Measurements from ENCODE around the gene CREB3.

- TF ChIP-seq, protein P1, sequence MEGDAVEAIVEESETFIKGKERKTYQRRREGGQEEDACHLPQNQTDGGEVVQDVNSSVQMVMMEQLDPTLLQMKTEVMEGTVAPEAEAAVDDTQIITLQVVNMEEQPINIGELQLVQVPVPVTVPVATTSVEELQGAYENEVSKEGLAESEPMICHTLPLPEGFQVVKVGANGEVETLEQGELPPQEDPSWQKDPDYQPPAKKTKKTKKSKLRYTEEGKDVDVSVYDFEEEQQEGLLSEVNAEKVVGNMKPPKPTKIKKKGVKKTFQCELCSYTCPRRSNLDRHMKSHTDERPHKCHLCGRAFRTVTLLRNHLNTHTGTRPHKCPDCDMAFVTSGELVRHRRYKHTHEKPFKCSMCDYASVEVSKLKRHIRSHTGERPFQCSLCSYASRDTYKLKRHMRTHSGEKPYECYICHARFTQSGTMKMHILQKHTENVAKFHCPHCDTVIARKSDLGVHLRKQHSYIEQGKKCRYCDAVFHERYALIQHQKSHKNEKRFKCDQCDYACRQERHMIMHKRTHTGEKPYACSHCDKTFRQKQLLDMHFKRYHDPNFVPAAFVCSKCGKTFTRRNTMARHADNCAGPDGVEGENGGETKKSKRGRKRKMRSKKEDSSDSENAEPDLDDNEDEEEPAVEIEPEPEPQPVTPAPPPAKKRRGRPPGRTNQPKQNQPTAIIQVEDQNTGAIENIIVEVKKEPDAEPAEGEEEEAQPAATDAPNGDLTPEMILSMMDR (IDR thresholded peaks at IDR 0.05; ENCODE audit: low read depth, low read length, poor library complexity, severe bottlenecking), result no peak
- TF ChIP-seq EZH2phosphoT487 (IDR thresholded peaks at IDR 0.05; ENCODE audit: borderline replicate concordance, low read length), result no peak
These were observed 49.1 kb upstream of the CREB3 start for GRCh38 chr9:35683323-35683722.
